Measurements from ENCODE around the gene TMTC1.

GRCh38 chr12:29741342-29742241, 42.1 kb downstream of the TMTC1 start:
- no peak for TF ChIP-seq CTCF (IDR thresholded peaks at IDR 0.05)
- no peak for TF ChIP-seq POLR2A (IDR thresholded peaks at IDR 0.05)
